ENCODE measurements around the gene AKAP5. TPM values are rescaled to one million over a fixed set of nuclear protein-coding genes. Genes with fewer than 3 reads are reported as not detected.

The AKAP5 gene
- total and polyA plus RNA-seq, 2 experiments from 2014 or later = 1.0 to 3.4 TPM

DNA sequence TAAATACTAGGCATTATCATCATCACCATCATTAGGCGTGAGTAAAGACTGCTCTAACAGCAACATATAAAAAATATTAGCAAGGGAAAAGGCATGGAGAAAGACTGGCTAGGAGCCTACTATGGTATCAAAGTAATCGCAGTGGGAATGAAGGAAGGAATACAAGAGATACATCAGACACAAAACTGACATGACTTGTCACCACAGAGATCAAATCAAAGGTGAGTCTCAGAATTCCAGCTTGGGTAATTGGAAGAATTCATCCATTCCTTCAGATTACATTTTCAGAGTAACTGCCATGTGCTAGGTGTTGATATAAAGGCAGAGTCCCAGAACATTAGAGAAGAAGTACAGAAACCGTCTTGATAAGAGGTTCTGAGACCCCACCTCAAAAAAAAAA is 28.2 kb downstream of the AKAP5 start:
- no peak overlapping the region for H3K4me3 ChIP-seq
- H3K4me2 ChIP-seq = no peak overlapping the region
- no peaks in the 10 kb centered on the region for H3F3A ChIP-seq (replicated peaks; ENCODE audit: low read depth)
- H3K36me3 Mint-ChIP-seq (ENCODE audit: low read depth) = peaks cover 12% of the 10 kb centered on the region; the same call in 2 of the 3 replicates
- H3K27ac Mint-ChIP-seq = no peak overlapping the region
- no peak for ATAC-seq
- H3K79me2 ChIP-seq (replicated peaks; ENCODE audit: insufficient read depth) = peaks cover 23% of the 10 kb centered on the region
- no peaks in the 10 kb centered on the region for H3K4me1 Mint-ChIP-seq
- TF ChIP-seq CTCF (conservative IDR thresholded peaks at IDR 0.05; ENCODE audit: low read depth in 2 of 2) = no peak
- no peak for TF ChIP-seq ZNF114 (CRISPR knock-in tag; IDR thresholded peaks at IDR 0.05)
- TF ChIP-seq REST (IDR thresholded peaks at IDR 0.05; ENCODE audit: unreplicated experiment) = no peak
- no peak for TF ChIP-seq ZNF331 (CRISPR knock-in tag; IDR thresholded peaks at IDR 0.05; ENCODE audit: low read depth)
- TF ChIP-seq NANOG (IDR thresholded peaks at IDR 0.05; ENCODE audit: borderline replicate concordance) = no peak
- TF ChIP-seq EZH2 (IDR thresholded peaks at IDR 0.05; ENCODE audit: low read depth, unreplicated experiment) = no peak
- peaks cover 5% of the 10 kb centered on the region for H3K36me3 ChIP-seq (ENCODE audit: insufficient read depth)
- H2AFZ ChIP-seq = no peak overlapping the region
- H4K20me1 ChIP-seq (replicated peaks; ENCODE audit: insufficient read depth) = peaks cover 8% of the 10 kb centered on the region; the same call in 1 of the 2 replicates
- no peaks in the 10 kb centered on the region for H3K27me3 Mint-ChIP-seq (ENCODE audit: insufficient read depth, low read depth, poor library complexity)
- H3K4me1 ChIP-seq (ENCODE audit: insufficient read depth) = no peaks in the 10 kb centered on the region
- H3K4me3 Mint-ChIP-seq = no peak overlapping the region
- H3K27me3 ChIP-seq (ENCODE audit: insufficient read depth) = no peaks in the 10 kb centered on the region
- no peak for DNase-seq (ENCODE audit: low spot score)
- H3K9me2 ChIP-seq (ENCODE audit: insufficient read depth) = no peaks in the 10 kb centered on the region
- H3K27ac ChIP-seq (ENCODE audit: low read depth) = peak overlapping the region; percentile 81
- H3K9me3 Mint-ChIP-seq = no peaks in the 10 kb centered on the region

- H3K4me2 ChIP-seq = no peak overlapping the region
- TF ChIP-seq REST (IDR thresholded peaks at IDR 0.05; ENCODE audit: unreplicated experiment) (no peak), CTCF (conservative IDR thresholded peaks at IDR 0.05; ENCODE audit: low read depth in 2 of 2) (no peak), CREB1 (CRISPR knock-in tag; IDR thresholded peaks at IDR 0.05; ENCODE audit: low read depth) (no peak), ZNF114 (CRISPR knock-in tag; IDR thresholded peaks at IDR 0.05) (no peak), STAT1 (IDR thresholded peaks at IDR 0.05; ENCODE audit: unreplicated experiment) (no peak), ETS1 (IDR thresholded peaks at IDR 0.05) (no peak), POLR2AphosphoS5 (IDR thresholded peaks at IDR 0.05; ENCODE audit: low read depth) (no peak), JUNB (IDR thresholded peaks at IDR 0.05; ENCODE audit: unreplicated experiment) (no peak), ZNF331 (CRISPR knock-in tag; IDR thresholded peaks at IDR 0.05; ENCODE audit: low read depth) (no peak)
Observed at GRCh38 chr14:64495252-64495651, 30.0 kb downstream of the AKAP5 start.

More at GRCh38 chr14:64495252-64495651, 30.0 kb downstream of the AKAP5 start:
- no peak overlapping the region for H2AFZ ChIP-seq
- H4K20me1 ChIP-seq (replicated peaks; ENCODE audit: insufficient read depth) = peaks cover 4% of the 10 kb centered on the region; the same call in 1 of the 2 replicates
- DNase-seq (ENCODE audit: low spot score) = no peak
- H3K27ac ChIP-seq (ENCODE audit: low read depth) = 0 out of 2 replicates have a peak overlapping the region, but pooled peaks have one; percentile 20
- H3K79me2 ChIP-seq (replicated peaks; ENCODE audit: insufficient read depth) = peaks cover 39% of the 10 kb centered on the region
- Mint-ChIP-seq H3K4me1 (no peaks in the 10 kb centered on the region; the same call in 2 of the 3 replicates), H3K27me3 (ENCODE audit: insufficient read depth, low read depth, poor library complexity) (peaks cover under 1% of the 10 kb centered on the region), H3K27ac (no peak overlapping the region), H3K36me3 (ENCODE audit: low read depth) (peaks cover 20% of the 10 kb centered on the region), H3K9me3 (no peaks in the 10 kb centered on the region), H3K4me3 (no peak overlapping the region)
- no peak overlapping the region for H3K4me3 ChIP-seq
- no peaks in the 10 kb centered on the region for H3K36me3 ChIP-seq (ENCODE audit: insufficient read depth)
- ATAC-seq = no peak
- no peaks in the 10 kb centered on the region for H3K9me2 ChIP-seq (ENCODE audit: insufficient read depth)
- H3F3A ChIP-seq (replicated peaks; ENCODE audit: low read depth) = no peaks in the 10 kb centered on the region
- H3K4me1 ChIP-seq (ENCODE audit: insufficient read depth) = no peaks in the 10 kb centered on the region
- H3K27me3 ChIP-seq (ENCODE audit: insufficient read depth) = no peaks in the 10 kb centered on the region
